HEK293 (cell line): ENCODE measurements around the gene SPATA21.

Experiments
- BCL11A ChIP-seq: fragments of 450-650 bp; formaldehyde crosslinking; IDR thresholded peaks from 2 replicates; pipeline ENCODE4 v1.5.1; 2016; ENCODE audit warnings: low read depth, missing biosample characterization, missing genetic modification characterization
- CTCF ChIP-seq: fragments of 450-650 bp; formaldehyde crosslinking; IDR thresholded peaks from 2 replicates; pipeline ENCODE4 v1.5.1; 2016; ENCODE audit warnings: missing biosample characterization, missing genetic modification characterization
- YY1 ChIP-seq: fragments of 450-650 bp; formaldehyde crosslinking; IDR thresholded peaks from 2 replicates; pipeline ENCODE4 v1.5.1; 2018; ENCODE audit warnings: missing biosample characterization, missing genetic modification characterization
- ZBTB26 ChIP-seq: fragments of 450-650 bp; formaldehyde crosslinking; optimal IDR thresholded peaks from 2 replicates; pipeline ENCODE3; 2016; ENCODE audit warnings: missing biosample characterization, mild to moderate bottlenecking, missing genetic modification characterization
- ZBTB44 ChIP-seq: fragments of 450-650 bp; IDR thresholded peaks from 2 replicates; pipeline ENCODE4 v1.5.1; 2018; ENCODE audit warnings: missing biosample characterization, mild to moderate bottlenecking, missing genetic modification characterization
- ZNF121 ChIP-seq: fragments of 450-650 bp; formaldehyde crosslinking; IDR thresholded peaks from 2 replicates; pipeline ENCODE4 v1.5.1; 2016; ENCODE audit warnings: missing biosample characterization, missing genetic modification characterization
- ZNF394 ChIP-seq: fragments of 450-650 bp; formaldehyde crosslinking; IDR thresholded peaks from 2 replicates; pipeline ENCODE4 v1.5.1; 2016; ENCODE audit warnings: missing biosample characterization, missing genetic modification characterization, mild to moderate bottlenecking, moderate library complexity, borderline replicate concordance

- TF ChIP-seq YY1 (tag by site-specific recombination) (no peak), ZNF394 (tag by site-specific recombination) (no peak), CTCF (tag by site-specific recombination) (no peak), BCL11A (no peak), ZBTB44 (tag by site-specific recombination) (no peak), ZBTB26 (tag by site-specific recombination) (no peak), ZNF121 (tag by site-specific recombination) (no peak)
These were observed 47.7 kb upstream of the SPATA21 start for GRCh38 chr1:16484931-16485330.
